Germinal center (tissue), 1 donor: ENCODE data around the gene BOLA1.
"Not testable (repeated sequence)": the region's sequence is repeated elsewhere in the genome, so short reads cannot be mapped to it uniquely, and the experiment has no call there.

Source experiments
- DNase-seq: peaks from one replicate; pipeline ENCODE4 v3.0.0; 2012; ENCODE audit warnings: mixed read lengths, low spot score

Gene BOLA1

GRCh38 chr1:149899460-149900284 is at the start of gene BOLA1:
Gene BOLA1 (plus strand): TSS chr1:149899568. CDS start chr1:149900060, 492 bp downstream.
- peak; percentile 93 for DNase-seq

- DNase-seq = no peak
Observed at GRCh38 chr1:149849947-149850360, 49.4 kb upstream of the BOLA1 start.

- DNase-seq = not testable (repeated sequence)
Observed at GRCh38 chr1:149850732-149851345, 48.5 kb upstream of the BOLA1 start.

DNA sequence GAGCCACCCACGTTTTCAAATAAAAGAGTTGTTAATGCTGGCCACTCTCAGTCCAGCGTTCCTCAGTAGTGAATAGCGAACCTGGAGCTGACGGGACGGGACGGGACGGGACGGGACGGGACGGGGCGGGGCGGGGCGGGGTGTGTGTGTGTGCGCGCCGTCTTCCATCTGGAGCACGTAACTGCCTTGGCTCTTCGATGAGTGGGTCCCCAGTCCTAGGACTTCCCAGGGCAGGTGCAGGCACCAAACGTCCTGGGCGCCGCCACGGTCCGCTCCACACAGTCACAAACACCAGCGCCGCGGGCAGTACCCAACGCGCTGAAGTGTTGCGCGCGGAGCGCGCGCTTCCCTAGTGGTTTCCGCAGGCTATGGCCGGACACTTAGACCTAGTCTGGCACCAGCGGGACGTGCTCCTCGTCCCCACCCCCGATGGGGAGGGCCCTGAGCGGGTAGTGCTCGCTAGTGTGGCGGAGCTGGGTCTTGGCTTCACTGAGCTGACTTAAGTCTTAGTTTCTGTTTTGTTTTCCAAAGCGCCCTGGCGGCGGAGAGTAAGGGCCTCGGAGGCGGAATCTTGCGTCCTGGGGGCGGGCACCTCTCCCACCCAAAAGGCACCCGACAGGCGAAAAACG is 47.7 kb upstream of the BOLA1 start:
- DNase-seq = not testable (repeated sequence)

DNA sequence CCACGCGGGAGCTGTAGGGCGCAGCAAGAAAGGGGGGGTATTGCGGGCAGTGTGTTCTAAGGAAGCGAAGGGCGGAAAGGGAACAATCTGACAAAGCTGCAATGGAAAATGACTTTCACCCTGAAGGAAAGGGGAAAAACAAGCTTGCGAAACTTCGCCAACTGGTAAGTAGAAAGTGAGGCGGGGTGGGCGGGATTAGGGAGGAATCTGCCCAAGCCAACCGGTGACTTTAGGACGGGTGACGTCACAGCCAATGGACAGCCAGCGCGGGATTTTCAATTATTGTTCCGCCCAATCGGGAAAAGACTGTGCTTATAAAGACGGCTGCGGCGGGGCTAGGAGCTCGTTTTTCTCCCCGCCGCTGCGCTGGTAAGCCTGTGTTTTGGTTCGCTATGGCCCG is 47.1 kb upstream of the BOLA1 start:
- DNase-seq = not testable (repeated sequence)

- not testable (repeated sequence) for DNase-seq
Observed at GRCh38 chr1:149860271-149860670, 39.1 kb upstream of the BOLA1 start.

GRCh38 chr1:149860684-149861496 is 38.5 kb upstream of the BOLA1 start:
- DNase-seq = not testable (repeated sequence)

GRCh38 chr1:149861497-149862054 is 37.8 kb upstream of the BOLA1 start:
- DNase-seq = not testable (repeated sequence)

- DNase-seq = not testable (repeated sequence)
Observed at GRCh38 chr1:149866887-149867286, 32.5 kb upstream of the BOLA1 start.

- not testable (repeated sequence) for DNase-seq
Observed at GRCh38 chr1:149873060-149873459, 26.3 kb upstream of the BOLA1 start.

DNA sequence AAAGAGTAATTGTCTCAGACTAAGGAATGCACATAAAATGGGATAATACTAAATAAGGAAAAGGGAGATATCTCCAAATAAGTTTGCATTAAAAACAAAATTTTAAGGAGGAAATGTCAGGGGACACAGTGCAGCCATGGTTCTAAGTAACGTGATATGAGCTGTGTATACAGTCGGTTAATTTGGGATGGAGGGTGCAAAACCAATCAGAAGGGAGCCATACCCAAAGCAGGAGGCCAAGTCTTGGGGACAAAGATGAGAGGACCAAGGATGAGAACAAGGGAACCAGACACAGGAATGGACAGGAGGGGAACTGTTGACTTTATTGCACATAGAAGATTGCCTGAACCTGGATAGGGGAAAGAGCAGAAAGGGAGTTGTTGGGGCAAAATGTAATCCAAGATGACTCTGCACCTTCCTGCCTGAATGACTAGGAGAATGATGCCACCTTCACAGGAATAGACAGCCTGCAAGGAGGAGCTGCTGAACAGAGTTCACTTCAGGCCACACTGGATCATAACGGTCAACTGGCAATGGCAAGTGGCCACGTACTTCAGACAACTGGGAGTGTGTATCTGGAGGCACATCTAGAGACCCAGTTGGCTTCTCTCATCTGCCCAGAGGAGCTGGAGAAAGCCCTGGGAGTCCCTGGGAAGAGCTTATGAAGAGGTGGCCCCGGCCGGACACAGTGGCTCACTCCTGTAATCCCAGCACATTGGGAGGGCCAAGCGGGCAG is 22.0 kb upstream of the BOLA1 start:
- no peak for DNase-seq

DNA sequence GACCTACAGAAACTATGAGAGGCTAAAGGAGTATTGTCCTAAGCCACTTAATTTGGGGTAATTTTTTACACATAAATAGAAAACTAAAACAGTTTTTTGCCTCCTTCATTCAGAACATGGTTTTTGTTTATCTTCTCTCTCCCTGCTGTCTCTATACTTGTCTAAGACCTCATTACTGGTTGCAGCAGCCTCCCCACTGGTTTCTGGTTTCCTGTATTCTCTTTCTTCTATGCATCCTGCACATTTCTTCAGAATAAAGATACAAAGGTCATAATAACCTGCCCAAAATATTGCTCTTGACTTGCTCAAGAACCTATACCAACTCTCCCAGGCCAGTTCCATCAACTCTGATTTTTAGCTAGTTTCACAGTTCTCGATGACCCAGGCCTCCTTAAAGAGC is 19.8 kb upstream of the BOLA1 start:
- no peak for DNase-seq

DNA sequence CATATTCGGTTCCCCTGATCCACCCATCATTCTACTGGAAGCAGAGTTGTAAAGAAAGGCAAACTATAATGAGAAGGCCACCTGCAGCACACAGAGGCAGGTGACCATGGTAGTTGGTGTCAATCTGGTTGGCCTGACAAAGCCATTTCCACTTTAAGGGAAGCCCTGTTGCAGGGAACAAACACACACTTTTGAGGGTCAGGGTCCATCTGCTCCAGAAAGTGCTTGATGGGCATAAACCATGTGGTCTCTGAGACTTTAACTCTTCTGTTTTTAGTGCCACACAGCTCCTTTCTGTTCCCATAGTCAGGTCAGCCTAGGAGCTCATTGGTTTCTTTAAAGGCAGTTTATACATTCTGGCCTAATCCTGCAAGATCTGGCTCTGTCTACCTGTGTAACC is 17.5 kb upstream of the BOLA1 start:
- DNase-seq = no peak

DNA sequence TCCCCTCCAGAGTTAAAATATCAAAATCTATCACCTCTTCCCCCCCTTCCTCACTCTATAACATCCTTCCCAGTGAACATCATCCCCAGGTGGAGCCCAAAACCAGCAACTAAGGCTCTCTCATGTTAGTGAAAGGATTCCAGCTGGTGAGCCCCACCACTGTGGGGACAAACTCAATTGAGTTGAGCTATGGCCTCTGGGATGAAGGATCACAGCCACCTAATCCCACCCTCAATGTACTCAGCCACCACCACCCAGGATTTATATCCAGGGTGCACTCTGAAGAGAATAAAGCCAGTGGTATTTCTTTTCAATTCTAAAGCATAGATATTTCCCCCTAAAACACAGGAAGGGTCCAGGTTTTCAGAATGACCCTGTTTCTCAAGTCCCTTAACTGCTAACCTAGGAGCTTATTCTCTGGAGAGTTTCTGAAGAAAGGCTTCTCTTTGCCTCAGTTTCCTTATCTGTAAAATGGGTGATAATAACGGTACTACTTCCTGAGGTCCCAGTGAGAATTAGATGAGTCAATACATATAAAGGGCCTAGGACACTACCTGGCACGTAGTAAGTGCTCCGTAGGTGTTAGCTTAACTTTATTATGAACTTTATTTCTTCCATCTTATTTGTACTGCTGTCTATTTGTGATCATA is 15.6 kb upstream of the BOLA1 start:
- no peak for DNase-seq

- DNase-seq = peak; percentile 52
Observed at GRCh38 chr1:149884433-149885338, 14.7 kb upstream of the BOLA1 start.

DNA sequence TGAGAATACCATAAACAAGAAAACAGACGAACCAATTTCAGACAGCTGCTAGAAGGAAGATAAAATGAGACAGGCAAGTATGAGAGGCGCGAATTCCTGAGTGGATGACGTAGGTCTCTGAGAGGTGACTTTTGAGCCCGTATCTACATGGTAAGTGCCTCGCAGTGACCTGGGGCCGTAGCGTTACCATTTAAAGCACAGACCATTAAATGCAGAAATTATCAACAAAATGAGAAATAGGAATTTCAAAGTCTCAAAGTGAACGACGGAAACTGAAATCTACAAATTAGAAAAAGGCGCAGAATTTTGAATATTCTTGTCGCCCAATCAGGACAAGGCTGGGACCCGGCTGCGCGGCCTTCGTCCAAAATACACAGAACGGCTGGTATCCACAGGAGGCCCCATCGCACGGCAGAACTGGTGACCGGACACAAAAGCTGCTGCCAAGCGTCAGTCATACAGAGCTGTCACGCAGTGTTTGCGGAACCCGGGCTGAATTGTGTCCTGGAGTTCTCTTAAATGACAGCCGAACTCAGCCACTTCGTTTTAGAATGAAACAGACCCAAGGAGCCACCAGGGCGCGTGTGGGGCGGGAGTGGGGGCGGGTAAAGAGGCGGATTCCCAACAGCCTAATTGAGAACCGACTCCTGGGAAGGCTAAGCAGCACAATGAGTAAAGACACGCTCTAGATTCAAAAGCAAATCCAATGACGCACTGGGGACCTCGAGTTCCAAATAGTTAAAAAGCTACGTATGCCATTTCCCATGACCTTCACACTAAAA is 13.8 kb upstream of the BOLA1 start:
- peak; percentile 68 for DNase-seq

- DNase-seq = not testable (repeated sequence)
Observed at GRCh38 chr1:149886121-149886395, 13.3 kb upstream of the BOLA1 start.

DNA sequence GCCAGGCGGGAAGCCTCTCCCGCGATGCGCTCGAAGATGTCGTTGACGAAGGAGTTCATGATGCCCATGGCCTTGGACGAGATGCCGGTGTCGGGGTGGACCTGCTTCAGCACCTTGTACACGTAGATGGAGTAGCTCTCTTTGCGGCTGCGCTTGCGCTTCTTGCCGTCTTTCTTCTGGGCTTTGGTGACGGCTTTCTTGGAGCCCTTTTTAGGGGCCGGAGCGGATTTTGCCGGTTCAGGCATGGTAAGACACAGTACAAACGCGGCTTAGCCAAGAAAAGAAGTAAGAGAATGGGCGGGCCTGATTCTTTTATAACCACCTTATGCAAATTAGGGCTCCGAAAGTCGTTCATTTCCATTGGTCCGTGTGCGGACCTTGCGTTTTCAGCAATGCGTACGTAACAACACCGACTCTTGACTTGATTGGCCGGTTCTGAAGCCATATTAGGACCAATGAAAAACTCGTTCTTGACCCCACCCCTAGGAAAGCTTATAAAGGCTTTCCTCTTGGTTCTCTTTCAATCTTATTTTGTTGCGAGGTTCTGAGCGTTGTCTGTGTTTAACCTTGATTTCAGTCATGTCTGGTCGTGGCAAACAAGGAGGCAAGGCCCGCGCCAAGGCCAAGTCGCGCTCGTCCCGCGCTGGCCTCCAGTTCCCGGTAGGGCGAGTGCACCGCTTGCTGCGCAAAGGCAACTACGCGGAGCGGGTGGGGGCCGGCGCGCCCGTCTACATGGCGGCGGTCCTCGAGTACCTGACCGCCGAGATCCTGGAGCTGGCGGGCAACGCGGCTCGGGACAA is 12.8 kb upstream of the BOLA1 start:
- DNase-seq = peak; percentile 94
